IMR-90 (cell line): ENCODE measurements around the gene COL4A5. TPM values are rescaled to one million over a fixed set of nuclear protein-coding genes. Genes with fewer than 3 reads are reported as not detected.

Experiments
- ATAC-seq: fragments of 200-7000 bp; cut with Tn5 transposase; 2 replicates; pipeline ENCODE4 v1.9.1; 2020; ENCODE audit warnings: low read depth, mild to moderate bottlenecking, moderate library complexity
- BruUV-seq: library from RNA; stranded (reverse); fragments of 400-500 nt; replicated peaks from 2 replicates; lab custom pipeline; 2021; lab: Mats Ljungman, UMichigan
- CTCF ChIA-PET: fragments of 300-600 bp; formaldehyde crosslinking; extraction: SDS; loops from one replicate; lab custom pipeline; 2021; ENCODE audit warnings: antibody characterized with exemption; lab: Yijun Ruan, JAX
- POLR2A ChIA-PET: fragments of 300-600 bp; sonication (Branson Sonifier 250); formaldehyde crosslinking; loops from one replicate; lab custom pipeline; 2022; ENCODE audit warnings: antibody characterized with exemption; ENCODE audit not compliant: unreplicated experiment; lab: Charles Lee
- DNase-seq: peaks from one replicate; pipeline ENCODE4 v3.0.0; 2013
- H2AFZ ChIP-seq: replicated peaks from 2 replicates; pipeline ENCODE3; 2013; ENCODE audit warnings: low read length, mild to moderate bottlenecking; ENCODE audit not compliant: poor library complexity
- H2AK5ac ChIP-seq: 2 replicates; pipeline ENCODE4 v1.6.1; 2013; ENCODE audit warnings: low read depth, low read length, inconsistent platforms
- H2AK9ac ChIP-seq: replicated peaks from 2 replicates; pipeline ENCODE3; 2013; ENCODE audit warnings: mild to moderate bottlenecking, low read depth, low read length, moderate library complexity; ENCODE audit not compliant: poor library complexity
- H2BK120ac ChIP-seq: 2 replicates; pipeline ENCODE4 v1.6.1; 2013; ENCODE audit warnings: low read depth, low read length, inconsistent platforms
- H2BK15ac ChIP-seq: 3 replicates; pipeline ENCODE4 v1.6.1; 2013; ENCODE audit warnings: low read depth, low read length, inconsistent platforms
- H2BK20ac ChIP-seq: 2 replicates; pipeline ENCODE4 v1.6.1; 2013; ENCODE audit warnings: low read depth, mild to moderate bottlenecking, inconsistent platforms, low read length, moderate library complexity
- H2BK5ac ChIP-seq: 2 replicates; pipeline ENCODE4 v1.6.1; 2013; ENCODE audit warnings: mild to moderate bottlenecking, low read depth, low read length, inconsistent platforms; ENCODE audit not compliant: poor library complexity, severe bottlenecking
- H3K14ac ChIP-seq: replicated peaks from 2 replicates; pipeline ENCODE4 v1.6.1; 2013; ENCODE audit warnings: low read depth, low read length, inconsistent platforms
- H3K18ac ChIP-seq: 2 replicates; pipeline ENCODE4 v1.6.1; 2013; ENCODE audit warnings: low read depth, low read length, control low read depth
- H3K23ac ChIP-seq: 2 replicates; pipeline ENCODE4 v1.6.1; 2013; ENCODE audit warnings: low read depth, low read length, inconsistent platforms
- H3K27ac ChIP-seq: 2 replicates; pipeline ENCODE4 v1.5.1; 2013; ENCODE audit warnings: mild to moderate bottlenecking, control low read depth, low read length; ENCODE audit not compliant: insufficient read depth
- H3K27me3 ChIP-seq: 2 replicates; pipeline ENCODE4 v1.6.1; 2013; ENCODE audit warnings: low read length; ENCODE audit not compliant: control insufficient read depth, insufficient read depth
- H3K36me3 ChIP-seq: 2 replicates; pipeline ENCODE4 v1.6.1; 2013; ENCODE audit warnings: low read length, mixed read lengths; ENCODE audit not compliant: control insufficient read depth, insufficient read depth
- H3K4ac ChIP-seq: 2 replicates; pipeline ENCODE4 v1.6.1; 2013; ENCODE audit warnings: low read depth, low read length, inconsistent platforms
- H3K4me1 ChIP-seq: 2 replicates; pipeline ENCODE4 v1.6.1; 2013; ENCODE audit warnings: low read length, mixed read lengths; ENCODE audit not compliant: control insufficient read depth, insufficient read depth
- H3K4me2 ChIP-seq: 2 replicates; pipeline ENCODE4 v1.6.1; 2013; ENCODE audit warnings: low read depth, mild to moderate bottlenecking, control low read depth, low read length, moderate library complexity
- H3K4me3 ChIP-seq: 2 replicates; pipeline ENCODE4 v1.5.1; 2013; ENCODE audit warnings: low read depth, mild to moderate bottlenecking, control low read depth, low read length, moderate library complexity; ENCODE audit not compliant: insufficient read depth
- H3K56ac ChIP-seq: 2 replicates; pipeline ENCODE4 v1.6.1; 2013; ENCODE audit warnings: low read length, inconsistent platforms; ENCODE audit not compliant: insufficient read depth; ENCODE audit errors: extremely low read depth
- H3K79me1 ChIP-seq, 2 experiments: 2 replicates each; pipeline ENCODE4 v1.6.1; 2013; ENCODE audit warnings: low read length in 2 of 2, inconsistent platforms in 1 of 2, low read depth in 1 of 2
- H3K9ac ChIP-seq: 2 replicates; pipeline ENCODE4 v1.6.1; 2013; ENCODE audit warnings: low read depth, low read length, control low read depth
- H3K9me1 ChIP-seq: 2 replicates; pipeline ENCODE4 v1.6.1; 2013; ENCODE audit warnings: low read length, inconsistent platforms; ENCODE audit not compliant: insufficient read depth
- H3K9me3 ChIP-seq: 2 replicates; pipeline ENCODE4 v1.6.1; 2013; ENCODE audit warnings: low read length; ENCODE audit not compliant: control insufficient read depth, insufficient read depth
- H4K20me1 ChIP-seq: 2 replicates; pipeline ENCODE4 v1.6.1; 2013; ENCODE audit warnings: low read length, inconsistent platforms; ENCODE audit not compliant: insufficient read depth
- H4K5ac ChIP-seq: 2 replicates; pipeline ENCODE4 v1.6.1; 2013; ENCODE audit warnings: mild to moderate bottlenecking, low read depth, low read length, control low read depth
- H4K8ac ChIP-seq, 2 experiments: 2 replicates each; pipeline ENCODE4 v1.6.1; 2013; ENCODE audit warnings: low read depth in 2 of 2, low read length in 2 of 2, control low read depth in 1 of 2, inconsistent platforms in 1 of 2
- H4K91ac ChIP-seq: 2 replicates; pipeline ENCODE4 v1.6.1; 2013; ENCODE audit warnings: low read depth, low read length, inconsistent platforms; ENCODE audit not compliant: insufficient read depth
- BHLHE40 ChIP-seq: fragments of 150-350 bp; IDR thresholded peaks from 2 replicates; pipeline ENCODE4 v1.6.1; 2016; ENCODE audit warnings: mild to moderate bottlenecking, low read depth, low read length
- CEBPB ChIP-seq: IDR thresholded peaks from 2 replicates; pipeline ENCODE4 v1.6.1; 2012; ENCODE audit warnings: low read depth, low read length, improper control_type of control experiment
- CHD1 ChIP-seq: IDR thresholded peaks from 2 replicates; pipeline ENCODE4 v1.6.1; 2012; ENCODE audit warnings: low read depth, low read length, improper control_type of control experiment
- CTCF ChIP-seq: conservative IDR thresholded peaks from 2 replicates; pipeline ENCODE4 v1.5.1; 2012; ENCODE audit warnings: mild to moderate bottlenecking, low read depth, low read length, improper control_type of control experiment
- ELK1 ChIP-seq: fragments of 150-350 bp; IDR thresholded peaks from 2 replicates; pipeline ENCODE4 v1.6.1; 2016; ENCODE audit warnings: low read depth, mild to moderate bottlenecking, low read length, moderate library complexity, borderline replicate concordance
- FOS ChIP-seq: fragments of 150-350 bp; IDR thresholded peaks from 2 replicates; pipeline ENCODE4 v1.6.1; 2016; ENCODE audit warnings: low read depth, low read length
- MAFK ChIP-seq: IDR thresholded peaks from 2 replicates; pipeline ENCODE4 v1.6.1; 2012; ENCODE audit warnings: low read depth, low read length, improper control_type of control experiment
- MAZ ChIP-seq: IDR thresholded peaks from 2 replicates; pipeline ENCODE4 v1.6.1; 2012; ENCODE audit warnings: low read depth, mild to moderate bottlenecking, low read length, improper control_type of control experiment, moderate library complexity, borderline replicate concordance
- MXI1 ChIP-seq: IDR thresholded peaks from 2 replicates; pipeline ENCODE4 v1.6.1; 2012; ENCODE audit warnings: low read depth, mild to moderate bottlenecking, low read length, moderate library complexity, borderline replicate concordance
- NFE2L2 ChIP-seq: fragments of 150-350 bp; IDR thresholded peaks from 2 replicates; pipeline ENCODE4 v1.6.1; 2016; ENCODE audit warnings: low read depth, mild to moderate bottlenecking, low read length
- POLR2A ChIP-seq: IDR thresholded peaks from 2 replicates; pipeline ENCODE4 v1.6.1; 2012; ENCODE audit warnings: mild to moderate bottlenecking, low read depth, low read length
- RAD21 ChIP-seq: IDR thresholded peaks from 2 replicates; pipeline ENCODE4 v1.6.1; 2012; ENCODE audit warnings: low read length, improper control_type of control experiment
- RCOR1 ChIP-seq: IDR thresholded peaks from 2 replicates; pipeline ENCODE4 v1.6.1; 2012; ENCODE audit warnings: mild to moderate bottlenecking, low read length, improper control_type of control experiment; ENCODE audit not compliant: insufficient replicate concordance
- RFX5 ChIP-seq: IDR thresholded peaks from 2 replicates; pipeline ENCODE4 v1.8.0; 2012; ENCODE audit warnings: low read depth, mild to moderate bottlenecking, low read length, moderate library complexity
- SMC3 ChIP-seq: fragments of 150-350 bp; IDR thresholded peaks from 2 replicates; pipeline ENCODE4 v1.6.1; 2016; ENCODE audit warnings: low read depth, mild to moderate bottlenecking, antibody characterized with exemption, low read length, moderate library complexity
- USF2 ChIP-seq: fragments of 150-350 bp; IDR thresholded peaks from 2 replicates; pipeline ENCODE4 v1.6.1; 2017; ENCODE audit warnings: mild to moderate bottlenecking, antibody characterized with exemption, low read length, low read depth
- WGBS, 2 experiments: methylation state at CpG; one replicate each; pipeline versions ENCODE4 v1.1.5 to v1.1.7; 2013; ENCODE audit warnings: missing lambda C conversion rate in 2 of 2; ENCODE audit not compliant: insufficient read length in 1 of 2; ENCODE audit errors: extremely low coverage in 2 of 2; 5-methylcytosine and 5-hydroxymethylcytosine counted together
- dilution Hi-C: fragments of 300-500 bp; cut with HindIII; formaldehyde crosslinking; loops from one replicate; pipeline ENCODE4 v1.14.3; 2018; ENCODE audit warnings: low sequenced_read_pairs; ENCODE audit not compliant: unreplicated experiment
- in situ Hi-C: fragments of 300-500 bp; cut with MboI; formaldehyde crosslinking; loops from 3 replicates; pipeline ENCODE4 v1.14.3; 2019; ENCODE audit warnings: low sequenced_read_pairs, inconsistent platforms, mixed read lengths
- intact Hi-C: fragments of 100-400 bp; cut with micrococcal nuclease; formaldehyde crosslinking; loops from 2 replicates; pipeline ENCODE4 v1.10.0; 2022
- polyA plus RNA-seq, 3 experiments: library from polyadenylated mRNA; depleted of rRNA; stranded (reverse); fragments of >200 nt; gene quantifications; 2 replicates each; pipeline ENCODE4 v1.2.3, GENCODE V29; 2012; ENCODE audit warnings: low replicate concordance in 1 of 3
- total RNA-seq: library from RNA; depleted of rRNA; stranded (reverse); fragments of >200 nt; gene quantifications from 2 replicates; pipeline ENCODE4 v1.2.3, GENCODE V29; 2012

The COL4A5 gene
- total and polyA plus RNA-seq, 2 of the 4 experiments (the other 2 are of a cell fraction), result 16.3 to 26.6 TPM

- Histone ChIP-seq H3K27ac (no peak overlapping the region), H2AK9ac (no peak overlapping the region)
- WGBS, 2 experiments, result 50% methylated on average over 1 of the region's 6 CpGs; no CpG with 5 or more reads in 1 of the 2 experiments
Observed at GRCh38 chrX:108641589-108642272, 202.1 kb downstream of the COL4A5 start.

More at GRCh38 chrX:108641589-108642272, 202.1 kb downstream of the COL4A5 start:
- no peak overlapping the region for H2BK120ac ChIP-seq
- no peak overlapping the region for H2BK15ac ChIP-seq
- no peaks in the 10 kb centered on the region for H3K9me1 ChIP-seq
- no peak overlapping the region for H3K9ac ChIP-seq
- no peak overlapping the region for H2AFZ ChIP-seq
- H3K27me3 ChIP-seq, result no peaks in the 10 kb centered on the region
- H3K4ac ChIP-seq, result no peak overlapping the region
- ATAC-seq (no peak), DNase-seq (no peak)
- POLR2A ChIA-PET, result no interaction called here
- CTCF ChIA-PET, result no interaction called here
- H4K5ac ChIP-seq, result no peak overlapping the region
- dilution Hi-C loops, result no loop called here
- peaks cover 2% of the 10 kb centered on the region; the same call in 1 of the 2 replicates for H3K36me3 ChIP-seq
- H4K91ac ChIP-seq, result no peak overlapping the region
- no peak overlapping the region for H2AK5ac ChIP-seq
- intact Hi-C loops, result no loop called here
- no TSS peak for BruUV-seq
- no peak overlapping the region for H4K8ac ChIP-seq
- no peak overlapping the region for H2BK20ac ChIP-seq
- H2BK5ac ChIP-seq, result no peak overlapping the region
- no peaks in the 10 kb centered on the region for H3K79me1 ChIP-seq
- TF ChIP-seq CHD1, result no peak
- TF ChIP-seq ELK1, result no peak
- no peak for TF ChIP-seq CEBPB
- TF ChIP-seq FOS, result no peak
- TF ChIP-seq MXI1, result no peak
- no peak for TF ChIP-seq SMC3
- no peak for TF ChIP-seq RFX5
- TF ChIP-seq BHLHE40, result no peak
- TF ChIP-seq CTCF, result no peak
- no peak for TF ChIP-seq POLR2A
- no peak for TF ChIP-seq RCOR1
- no peak for TF ChIP-seq NFE2L2
- TF ChIP-seq USF2, result no peak
- TF ChIP-seq MAZ, result no peak
- TF ChIP-seq RAD21, result no peak
- TF ChIP-seq MAFK, result no peak
- no peak overlapping the region for H3K56ac ChIP-seq
- H3K18ac ChIP-seq, result no peak overlapping the region
- H3K9me3 ChIP-seq, result peaks cover 2% of the 10 kb centered on the region; the same call in 1 of the 2 replicates
- H3K4me2 ChIP-seq, result no peak overlapping the region
- no peaks in the 10 kb centered on the region for H4K20me1 ChIP-seq
- no peaks in the 10 kb centered on the region for H3K4me1 ChIP-seq
- H3K14ac ChIP-seq, result no peak overlapping the region
- no peak overlapping the region for H3K23ac ChIP-seq
- H3K4me3 ChIP-seq, result no peak overlapping the region
- in situ Hi-C loops, result no loop called here
